GM04504 (cell line): Measurements from ENCODE around the gene CDX2.

Experiments used
- DNase-seq: peaks from one replicate; pipeline ENCODE4 v3.0.0-alpha.2; 2012; ENCODE audit warnings: low read depth

CDX2 gene

DNA sequence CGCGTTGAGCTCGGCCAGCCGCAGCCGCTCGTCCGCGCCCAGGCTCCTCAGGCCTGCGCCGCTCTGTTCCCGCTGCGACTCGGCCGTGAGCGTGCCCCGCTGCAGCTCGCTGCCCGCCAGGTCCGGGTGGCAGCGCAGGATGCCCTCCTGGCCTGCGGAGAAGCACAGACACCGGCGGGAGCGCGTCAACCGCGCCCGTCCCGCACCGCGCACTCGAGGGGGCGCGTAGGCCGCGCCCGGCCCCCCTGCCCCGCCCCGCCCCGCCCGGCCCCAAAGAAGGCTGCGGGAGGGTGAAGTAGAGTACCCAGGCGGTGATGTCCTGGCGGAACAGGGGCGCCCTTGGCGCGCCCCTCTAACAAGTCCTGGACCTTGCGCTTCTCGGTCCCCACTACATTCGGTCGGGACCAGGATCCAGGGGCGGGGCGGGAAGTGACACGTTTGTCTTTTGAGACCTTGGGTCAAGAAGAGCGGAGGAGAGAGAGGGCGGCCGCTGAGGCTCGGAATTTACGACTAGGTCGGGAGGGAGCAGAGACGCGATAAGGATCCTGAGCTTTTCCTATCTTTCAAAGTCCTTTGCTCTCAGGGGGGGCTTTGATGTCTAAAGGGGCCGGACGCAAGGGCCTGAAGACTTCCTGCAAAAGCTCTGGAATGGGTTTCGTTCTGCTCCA, 9.3 kb upstream of the CDX2 start:
- DNase-seq = no peak

DNA sequence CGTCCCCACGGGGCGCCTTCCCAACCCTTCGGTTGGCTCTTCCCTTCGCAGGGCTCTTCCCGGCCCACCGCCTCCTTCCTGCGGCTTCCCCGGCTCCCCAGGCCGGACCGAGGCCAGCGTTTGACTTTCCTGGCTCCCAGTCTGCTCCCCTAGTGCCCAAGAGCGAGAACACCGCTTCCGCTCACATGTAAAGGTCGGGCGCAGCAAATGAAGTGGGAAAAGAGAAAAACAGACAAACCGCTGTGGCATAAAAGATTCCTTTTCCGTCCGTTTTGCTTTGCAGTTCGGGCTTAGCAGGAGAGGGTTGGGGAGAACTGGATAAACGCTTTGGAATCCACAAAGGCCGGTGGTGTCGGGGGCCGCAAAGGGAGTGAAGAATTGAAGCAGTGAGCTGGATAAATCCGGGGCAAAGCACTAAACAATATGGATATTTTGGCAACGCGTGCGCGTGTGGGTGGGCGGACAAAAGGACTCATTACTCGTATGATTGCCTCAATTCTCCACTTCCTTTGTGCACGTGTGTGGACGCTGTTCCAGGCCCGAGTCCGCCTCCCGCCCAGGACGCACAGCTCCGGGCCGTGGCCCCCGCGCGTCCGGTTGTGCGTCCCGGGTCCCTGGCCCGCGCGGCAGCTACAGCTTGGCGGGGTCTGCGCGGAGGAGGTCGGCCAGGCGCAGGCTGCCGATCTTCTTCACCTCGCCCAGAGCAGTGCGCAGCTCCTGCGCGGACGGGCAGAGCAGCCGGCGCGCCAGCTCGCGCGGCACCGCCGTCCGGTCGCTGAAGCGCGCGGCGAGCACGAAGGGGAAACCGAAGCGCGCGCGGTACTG, 8.6 kb upstream of the CDX2 start:
- DNase-seq = no peak

GRCh38 chr13:27976362-27977091, 7.4 kb upstream of the CDX2 start:
- DNase-seq = no peak

- DNase-seq = no peak
Observed at GRCh38 chr13:27975564-27976361, 6.6 kb upstream of the CDX2 start.

DNA sequence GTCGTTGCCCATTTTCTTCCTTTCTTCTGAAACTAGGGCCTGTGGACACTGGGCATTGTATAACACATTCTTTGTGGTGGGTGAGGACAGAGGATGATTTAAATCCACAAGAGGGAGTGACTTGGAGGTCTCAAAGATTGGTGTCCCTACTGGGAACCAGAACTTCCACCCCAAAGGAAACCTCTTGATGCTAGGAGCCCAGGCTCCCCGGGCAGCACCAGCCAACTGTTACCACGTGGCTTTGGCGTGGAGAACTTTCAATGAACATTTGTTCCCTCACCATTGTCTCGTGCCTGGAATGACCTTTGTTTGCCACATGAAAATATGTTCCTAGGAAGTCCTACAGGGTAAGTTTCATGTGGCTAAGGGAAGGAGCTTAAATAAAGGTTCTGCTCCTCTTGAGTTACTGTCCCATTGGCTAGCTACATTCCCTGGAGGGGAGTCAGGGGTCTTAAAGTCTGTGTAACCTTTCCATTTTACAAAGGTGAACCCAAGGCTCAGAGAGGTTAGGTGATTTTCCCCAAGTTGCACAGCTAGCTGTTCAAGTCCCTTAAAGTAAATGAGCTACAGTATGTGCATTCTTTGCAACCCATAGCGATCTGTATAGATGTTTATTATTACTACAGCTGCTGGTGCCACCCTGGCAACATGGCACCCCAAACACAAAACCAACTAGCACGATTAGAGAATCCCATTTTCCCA, 5.0 kb upstream of the CDX2 start:
- DNase-seq = no peak

DNA sequence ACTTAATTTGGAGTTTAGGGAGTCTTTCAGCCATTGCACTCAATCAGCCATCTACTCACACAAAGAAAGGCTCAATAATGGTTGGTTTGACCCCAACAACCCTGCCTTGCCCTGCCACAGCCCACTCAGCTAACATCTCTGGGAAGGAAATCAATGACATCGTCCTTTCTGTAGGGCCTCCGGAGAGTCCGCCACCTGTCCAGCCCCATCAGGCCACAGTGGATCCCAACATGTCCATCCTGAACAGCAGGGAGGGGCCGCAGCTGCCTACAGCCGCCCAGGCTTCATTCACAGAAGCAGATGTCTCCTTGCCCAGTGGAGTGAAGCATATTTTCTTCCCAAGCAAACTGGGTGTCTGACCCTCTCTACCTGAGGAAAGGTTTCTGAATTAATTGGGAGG, 4.2 kb upstream of the CDX2 start:
- no peak for DNase-seq

GRCh38 chr13:27972478-27972820, 3.3 kb upstream of the CDX2 start:
- no peak for DNase-seq

DNA sequence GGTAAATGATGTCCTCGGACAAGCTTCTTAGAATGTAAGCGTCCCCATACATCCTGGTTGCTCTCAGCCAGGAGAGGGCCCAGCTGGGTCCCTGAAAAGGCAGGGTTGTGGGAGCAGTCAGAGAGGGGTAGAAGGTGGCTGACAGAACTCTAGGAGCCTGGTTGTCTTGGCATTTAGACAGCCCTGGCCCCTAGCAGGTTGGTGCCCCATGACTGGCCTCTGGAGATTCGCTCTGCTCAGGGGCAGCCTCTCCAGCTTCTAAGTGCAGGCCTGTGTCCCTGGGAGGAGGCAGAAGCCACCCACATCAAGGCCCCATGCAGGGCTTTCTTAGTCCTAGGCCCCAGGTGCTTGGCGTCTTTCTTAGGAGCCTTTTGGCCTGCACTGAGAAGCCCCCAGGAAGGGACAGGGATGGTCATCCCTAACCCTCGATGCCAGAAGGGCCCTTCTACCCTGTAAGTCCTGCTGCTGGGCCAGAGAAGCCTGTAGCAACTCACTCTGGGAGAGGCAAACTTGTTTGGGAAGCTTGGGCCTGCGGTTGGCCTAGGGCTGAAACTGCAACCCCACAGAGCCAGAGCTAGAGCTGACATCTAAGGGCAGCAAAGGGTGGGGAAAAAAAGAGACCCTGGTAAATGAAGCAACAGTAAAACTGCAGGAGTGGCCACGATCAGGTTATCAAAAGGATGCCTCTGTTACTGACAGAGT, 2.8 kb upstream of the CDX2 start:
- no peak for DNase-seq

DNA sequence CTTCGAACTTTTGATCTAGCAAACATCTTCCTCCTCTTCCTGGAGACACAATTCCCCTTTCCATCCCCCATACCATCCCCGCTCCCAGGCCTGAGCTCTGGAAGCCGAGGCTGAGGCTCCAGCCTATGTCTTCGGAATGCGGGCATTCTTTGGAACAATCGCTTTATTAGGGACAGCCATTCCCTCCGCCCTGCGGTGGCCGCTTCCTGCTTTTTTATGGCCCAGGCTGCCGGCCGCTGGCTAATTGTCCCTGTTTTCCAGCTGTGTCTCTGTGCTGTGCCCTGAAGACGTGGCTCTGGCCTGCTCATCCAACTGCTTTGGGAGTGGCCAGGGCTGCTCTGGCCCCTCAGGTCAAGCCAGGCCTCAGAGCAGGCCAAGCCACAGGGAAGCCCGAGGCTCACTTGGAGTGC, 2.1 kb upstream of the CDX2 start:
- no peak for DNase-seq

DNA sequence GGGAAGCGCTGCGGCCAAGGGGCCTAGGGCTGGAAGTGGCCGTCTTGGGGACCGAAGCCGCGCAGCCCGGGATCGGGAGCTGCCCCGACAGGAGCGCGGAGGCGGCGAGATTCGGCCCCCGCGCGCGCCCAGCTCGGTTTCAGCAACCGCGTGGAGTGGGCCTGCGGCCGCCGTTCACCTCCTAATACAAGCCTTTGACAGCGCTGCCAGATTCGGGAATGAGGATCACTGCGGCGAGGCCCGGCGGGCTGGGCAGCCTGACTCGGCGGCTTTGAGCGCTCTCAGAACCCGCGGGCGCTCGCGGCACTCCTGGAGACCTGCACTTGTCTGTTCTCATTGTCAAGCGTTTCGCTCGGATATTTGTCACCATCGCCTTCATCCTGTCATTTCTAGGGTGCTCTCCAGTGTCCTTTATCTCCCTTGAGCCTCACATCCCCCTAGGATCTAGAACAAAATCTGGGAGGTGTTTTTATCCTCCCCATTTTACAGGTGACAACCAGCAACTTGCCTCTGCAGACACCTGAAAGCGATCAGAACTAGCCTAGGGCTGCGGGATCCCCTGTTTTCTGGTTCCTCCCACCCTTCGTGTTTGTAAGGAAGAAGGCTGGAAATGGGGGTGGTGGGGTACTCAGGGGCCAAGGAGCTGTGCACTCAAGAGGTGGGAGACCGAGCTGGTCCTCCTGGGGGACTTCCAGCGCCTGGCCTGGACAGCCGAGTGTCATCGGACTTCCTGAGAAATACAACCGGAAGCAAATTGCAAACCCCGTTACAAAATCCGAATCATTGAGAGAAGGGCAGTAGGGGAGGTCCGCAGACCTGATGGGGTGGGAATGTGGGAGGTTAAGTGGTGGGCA, 1.5 kb upstream of the CDX2 start:
- DNase-seq = no peak

DNA sequence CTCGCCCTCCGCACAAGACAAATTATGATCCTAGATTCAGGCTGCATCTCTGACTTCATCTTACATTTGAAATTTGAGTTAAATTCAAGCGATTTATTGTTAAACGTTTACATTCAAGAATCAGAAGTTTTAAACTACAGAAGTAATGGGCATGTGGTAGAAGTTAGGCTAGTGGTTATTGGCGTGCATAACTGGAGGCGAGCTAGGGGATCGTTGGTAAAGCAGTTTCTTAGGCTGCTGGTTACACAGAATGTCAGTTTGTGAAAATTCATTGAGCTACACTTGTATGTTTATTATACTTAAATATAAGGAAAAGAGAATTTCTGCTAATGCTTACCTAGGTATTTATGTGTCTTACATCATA, 733 bp upstream of the CDX2 start:
- DNase-seq = no peak

DNA sequence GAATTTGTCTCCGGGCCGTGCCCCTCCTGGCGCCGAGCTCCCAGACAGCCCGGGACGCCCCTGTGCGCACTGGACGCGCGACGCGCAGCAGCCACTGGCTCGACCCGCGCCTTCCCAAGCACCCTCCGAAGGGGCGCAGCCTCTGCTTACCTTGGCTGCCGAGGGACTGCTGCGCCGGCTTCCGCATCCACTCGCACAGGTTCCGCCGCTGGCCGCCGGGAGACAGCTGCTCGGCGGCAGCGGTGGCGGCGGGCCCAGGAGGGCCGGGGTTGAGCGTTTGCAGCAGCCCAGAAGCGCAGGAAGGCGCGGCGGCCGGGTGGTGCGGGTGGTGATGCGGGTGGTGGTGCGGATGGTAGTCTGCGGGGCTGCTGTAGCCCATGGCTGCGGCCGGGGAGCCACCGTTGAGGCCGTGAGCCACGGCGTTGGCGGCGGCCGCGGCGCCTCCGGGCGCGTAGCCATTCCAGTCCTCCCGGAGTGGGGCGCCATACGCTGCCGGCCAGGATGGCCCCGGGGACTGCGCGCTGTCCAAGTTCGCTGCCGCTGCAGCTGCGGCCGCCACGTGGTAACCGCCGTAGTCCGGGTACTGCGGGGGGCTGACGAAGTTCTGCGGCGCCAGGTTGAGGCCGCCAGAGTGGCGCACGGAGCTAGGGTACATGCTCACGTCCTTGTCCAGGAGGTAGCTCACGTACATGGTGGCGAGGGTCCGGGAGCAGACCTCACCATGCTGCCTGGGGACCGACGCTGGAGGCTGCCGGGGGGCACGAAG, 616 bp downstream of the CDX2 start:
- no peak for DNase-seq

DNA sequence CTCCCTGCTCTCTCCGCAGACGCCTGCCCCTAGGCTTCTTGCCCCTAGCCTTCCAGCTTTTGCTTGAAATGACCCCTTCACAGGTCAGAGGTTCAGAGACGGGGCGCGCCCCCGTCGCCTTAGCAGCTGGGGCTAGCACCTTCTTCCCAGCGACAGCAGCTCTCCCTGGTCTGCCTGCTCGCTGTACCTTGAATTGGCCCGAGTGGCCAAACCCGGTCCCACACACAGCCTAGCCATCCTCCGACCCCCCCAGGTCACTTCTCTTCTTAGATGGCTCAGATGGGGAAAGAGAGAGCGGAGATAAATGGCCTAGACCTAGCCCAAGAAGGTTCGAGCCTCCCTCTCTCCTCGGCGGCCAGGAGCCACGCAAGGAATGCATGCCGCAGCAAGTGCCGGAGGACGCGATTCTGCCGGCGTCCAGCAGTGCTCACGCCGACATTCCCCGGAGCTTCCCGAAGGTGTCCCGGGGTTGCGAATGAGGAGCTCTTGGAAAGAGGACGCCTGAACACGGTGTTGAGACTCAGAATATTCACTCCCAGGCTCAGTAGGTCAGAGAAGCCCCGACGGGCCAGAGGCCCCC, 1.3 kb downstream of the CDX2 start:
- DNase-seq = no peak

DNA sequence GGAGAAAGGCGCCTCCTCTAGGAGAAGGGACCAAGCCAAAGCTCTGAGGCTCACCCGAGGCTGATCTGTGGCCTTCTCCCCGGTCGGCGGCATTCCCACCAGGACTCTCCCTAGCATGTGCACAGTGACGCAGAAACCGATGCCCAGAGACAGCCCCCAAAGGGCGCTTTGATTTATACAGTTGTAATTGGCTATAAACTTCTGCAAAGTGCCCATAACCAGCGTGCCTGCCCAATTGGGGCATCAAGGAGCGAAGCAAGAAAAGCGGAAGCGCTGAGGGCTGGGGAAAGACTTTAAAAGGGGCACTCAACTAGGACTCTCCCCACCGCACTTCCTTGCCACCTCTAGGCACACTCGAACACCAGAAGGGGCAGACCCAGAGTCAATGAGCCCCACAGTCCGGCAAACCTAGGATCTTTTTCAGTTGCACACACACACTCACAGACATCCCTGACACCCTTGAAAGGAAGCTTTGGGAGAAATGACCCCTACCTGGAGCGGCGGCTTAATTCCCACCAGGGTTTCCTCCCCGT, 1.8 kb downstream of the CDX2 start:
- no peak for DNase-seq

GRCh38 chr13:27966641-27967202, 2.4 kb downstream of the CDX2 start:
- no peak for DNase-seq

- DNase-seq = no peak
Observed at GRCh38 chr13:27965740-27966640, 3.1 kb downstream of the CDX2 start.

GRCh38 chr13:27965343-27965739, 3.8 kb downstream of the CDX2 start:
- no peak for DNase-seq
